A549 (cell line): ENCODE data around the gene TRMT61A. TPM values are rescaled to one million over a fixed set of nuclear protein-coding genes. Genes with fewer than 3 reads are reported as not detected.
A peak's percentile ranks its signal among the peaks of the same experiment; 100 is the strongest.

Experiments used
- ATAC-seq, 2 experiments: fragments of 200-7000 bp in 1 of 2; fragments of >200 bp in 1 of 2; cut with Nextera tagmentation in 1 of 2; cut with Tn5 transposase in 1 of 2; 3 replicates each; pipeline versions ENCODE4 v1.8.0 to v1.9.1; 2018 to 2020; ENCODE audit warnings: mild to moderate bottlenecking in 1 of 2, moderate library complexity in 1 of 2
- CTCF ChIA-PET: fragments of 300-600 bp; sonication (Branson Sonifier 250); formaldehyde crosslinking; extraction: SDS; loops from one replicate; lab custom pipeline; 2021; ENCODE audit warnings: antibody characterized with exemption, inconsistent platforms; lab: Yijun Ruan, JAX
- POLR2A ChIA-PET: fragments of 350-600 bp; formaldehyde crosslinking; extraction: SDS; loops from one replicate; lab custom pipeline; 2021; ENCODE audit warnings: antibody characterized with exemption, inconsistent platforms; lab: Yijun Ruan, JAX
- DNase-seq, 2 experiments: peaks; one replicate each; pipeline versions ENCODE4 v3.0.0 to v3.0.0-alpha.2; 2011 to 2016; ENCODE audit warnings: low read depth in 1 of 2, low spot score in 1 of 2
- FAIRE-seq: peaks from 2 replicates; lab custom pipeline; 2011; peaks lifted over from hg19 to GRCh38; lab: Jason Lieb, UNC
- H3K27ac ChIP-seq, 2 experiments: fragments of >200 bp; sonication (Bioruptor Twin); formaldehyde crosslinking; 3 replicates each; pipeline ENCODE4 v1.5.1; 2016 to 2017
- H3K4me1 ChIP-seq: fragments of >200 bp; sonication (Bioruptor Twin); formaldehyde crosslinking; 3 replicates; pipeline ENCODE4 v1.6.1; 2016
- H3K4me2 ChIP-seq: fragments of >200 bp; sonication (Bioruptor Twin); formaldehyde crosslinking; 3 replicates; pipeline ENCODE4 v1.6.1; 2016
- H3K4me3 ChIP-seq: fragments of >200 bp; sonication (Bioruptor Twin); formaldehyde crosslinking; 3 replicates; pipeline ENCODE4 v1.5.1; 2016
- H3K9me3 ChIP-seq: fragments of >200 bp; sonication (Bioruptor Twin); formaldehyde crosslinking; 3 replicates; pipeline ENCODE4 v1.6.1; 2016
- BCL3 ChIP-seq: fragments of >200 bp; sonication (Bioruptor Twin); formaldehyde crosslinking; IDR thresholded peaks from 3 replicates; pipeline ENCODE4 v1.6.1; 2016
- EHF ChIP-seq: fragments of 250-450 bp; sonication (Bioruptor Pico); IDR thresholded peaks from 2 replicates; pipeline ENCODE4 v1.5.0; 2020; ENCODE audit warnings: mild to moderate bottlenecking
- EHMT2 ChIP-seq: fragments of 200-600 bp; sonication (generic); IDR thresholded peaks from 2 replicates; pipeline ENCODE4 v1.6.1; 2016; ENCODE audit warnings: antibody characterized with exemption, low read depth, mild to moderate bottlenecking, moderate library complexity
- EP300 ChIP-seq, 2 experiments: fragments of >200 bp; sonication (Bioruptor Twin); formaldehyde crosslinking; IDR thresholded peaks; 2 replicates in 1 of 2; 3 replicates in 1 of 2; pipeline ENCODE4 v1.6.1; 2016 to 2017
- FOSB ChIP-seq: fragments of 250-450 bp; sonication (Bioruptor Pico); IDR thresholded peaks from 2 replicates; pipeline ENCODE4 v1.5.0; 2020; ENCODE audit warnings: mild to moderate bottlenecking, moderate library complexity
- GATA3 ChIP-seq: IDR thresholded peaks from 2 replicates; pipeline ENCODE4 v1.6.1; 2012; ENCODE audit warnings: borderline replicate concordance
- HEYL ChIP-seq: fragments of 250-450 bp; sonication (Bioruptor Pico); IDR thresholded peaks from 2 replicates; pipeline ENCODE4 v1.8.0; 2021; ENCODE audit warnings: mild to moderate bottlenecking, moderate library complexity
- HMGXB4 ChIP-seq: fragments of 250-450 bp; sonication (Bioruptor Pico); IDR thresholded peaks from 2 replicates; pipeline ENCODE4 v1.5.0; 2021; ENCODE audit warnings: mild to moderate bottlenecking, moderate library complexity, borderline replicate concordance
- HOXB5 ChIP-seq: fragments of 250-450 bp; sonication (Bioruptor Pico); IDR thresholded peaks from 2 replicates; pipeline ENCODE4 v1.5.0; 2020; ENCODE audit warnings: mild to moderate bottlenecking, moderate library complexity
- KDM1A ChIP-seq: fragments of 200-600 bp; sonication (generic); IDR thresholded peaks from 2 replicates; pipeline ENCODE4 v1.6.1; 2016; ENCODE audit warnings: low read depth, mild to moderate bottlenecking
- MAFK ChIP-seq: fragments of 450-650 bp; IDR thresholded peaks from 2 replicates; pipeline ENCODE4 v1.6.1; 2014; ENCODE audit not compliant: partially characterized antibody
- MAZ ChIP-seq: fragments of 150-350 bp; IDR thresholded peaks from 2 replicates; pipeline ENCODE4 v1.6.1; 2014; ENCODE audit warnings: antibody characterized with exemption, low read depth, low read length, borderline replicate concordance
- NFE2L2 ChIP-seq: fragments of 150-350 bp; conservative IDR thresholded peaks from 2 replicates; pipeline ENCODE4 v1.6.1; 2014; ENCODE audit warnings: low read length
- PHF8 ChIP-seq: fragments of 200-600 bp; sonication (generic); IDR thresholded peaks from 2 replicates; pipeline ENCODE4 v1.6.1; 2016; ENCODE audit warnings: low read depth, mild to moderate bottlenecking, antibody characterized with exemption, moderate library complexity, borderline replicate concordance
- POLR2A ChIP-seq: IDR thresholded peaks from 2 replicates; pipeline ENCODE4 v1.6.1; 2012; ENCODE audit warnings: mild to moderate bottlenecking, low read length
- RAD21 ChIP-seq, 2 experiments: fragments of >200 bp in 1 of 2; sonication (Bioruptor Twin) in 1 of 2; formaldehyde crosslinking in 1 of 2; IDR thresholded peaks in 1 of 2; conservative IDR thresholded peaks in 1 of 2; 2 replicates in 1 of 2; 3 replicates in 1 of 2; pipeline ENCODE4 v1.6.1; 2012 to 2018; ENCODE audit warnings: inconsistent platforms in 1 of 2
- RARB ChIP-seq: fragments of 250-450 bp; sonication (Bioruptor Pico); IDR thresholded peaks from 2 replicates; pipeline ENCODE4 v1.8.0; 2021; ENCODE audit warnings: mild to moderate bottlenecking, moderate library complexity
- RFX5 ChIP-seq: fragments of 450-650 bp; IDR thresholded peaks from 2 replicates; pipeline ENCODE4 v1.7.1; 2014; ENCODE audit warnings: antibody characterized with exemption, mild to moderate bottlenecking, moderate library complexity
- SMC3 ChIP-seq: fragments of >200 bp; sonication (Bioruptor Twin); formaldehyde crosslinking; IDR thresholded peaks from 3 replicates; pipeline ENCODE4 v1.6.1; 2018; ENCODE audit warnings: inconsistent platforms
- SREBF2 ChIP-seq: fragments of 450-650 bp; IDR thresholded peaks from 2 replicates; pipeline ENCODE4 v1.6.1; 2014; ENCODE audit warnings: mild to moderate bottlenecking, moderate library complexity
- WGBS: methylation state at CpG from one replicate; pipeline ENCODE4 v1.1.6; 2017; ENCODE audit errors: missing lambda C conversion rate; 5-methylcytosine and 5-hydroxymethylcytosine counted together
- polyA plus RNA-seq, 4 experiments: library from polyadenylated mRNA; depleted of rRNA in 3 of 4; stranded (reverse); fragments of >200 nt; fragmentation: RNase III in 1 of 4; extraction: RNeasy Plus Mini Kit Qiagen cat#74134 plus additional on column Dnase treatment in 1 of 4; gene quantifications; 2 replicates in 3 of 4; 3 replicates in 1 of 4; pipeline ENCODE4 v1.2.3, GENCODE V29; 2011 to 2017
- TF ChIP-seq, protein P1 (sequence below): IDR thresholded peaks from 2 replicates; pipeline ENCODE4 v1.6.1; 2012
- TF ChIP-seq, protein P2 (sequence below): fragments of 150-350 bp; IDR thresholded peaks from 2 replicates; pipeline ENCODE4 v1.6.1; 2014; ENCODE audit warnings: low read depth, mild to moderate bottlenecking, low read length

Gene TRMT61A
- polyA plus RNA-seq, 2 of the 4 experiments (the other 2 are of a cell fraction), result 8.3 to 19.4 TPM

DNA sequence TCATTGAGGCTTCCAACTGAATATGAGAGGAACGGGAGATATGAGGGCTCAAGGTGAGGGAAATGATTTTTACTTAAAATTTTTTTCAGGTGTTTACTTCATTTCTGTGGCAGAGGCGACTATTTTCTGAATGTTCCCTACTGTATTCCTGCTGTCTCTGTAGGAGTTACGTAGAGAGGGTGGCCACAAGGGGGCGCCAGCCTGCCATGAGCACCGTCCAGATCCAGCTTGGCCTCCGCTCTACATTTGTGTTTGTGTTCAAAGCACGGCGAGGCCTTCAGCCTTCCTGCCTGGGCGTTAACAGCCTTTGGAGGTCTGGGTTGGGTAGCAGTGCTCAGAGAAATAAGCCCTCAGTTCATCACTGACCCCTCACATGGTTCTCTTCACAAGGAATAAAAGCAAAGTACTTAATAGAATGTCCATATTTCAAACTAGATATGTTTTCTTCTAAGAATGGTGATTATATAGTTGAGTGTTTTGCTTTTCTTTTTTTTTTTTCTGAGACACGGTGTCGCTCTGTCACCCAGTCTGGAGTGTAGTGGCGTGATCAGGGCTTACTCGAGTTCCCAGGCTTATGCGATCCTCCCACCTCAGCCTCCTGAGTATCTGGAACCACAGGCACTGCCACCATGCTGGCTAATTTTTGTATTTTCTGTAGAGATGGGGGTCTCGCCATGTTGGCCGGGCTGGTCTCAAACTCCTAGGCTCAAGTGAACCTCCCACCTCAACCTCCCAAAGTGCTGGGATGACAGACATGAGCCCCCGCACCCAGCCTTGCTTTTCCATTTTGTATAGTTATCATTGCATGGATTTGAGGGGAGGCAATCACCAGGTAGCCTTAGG lies 28.6 kb upstream of the TRMT61A start (continued):
- TF ChIP-seq PHF8 (no peak), EHF (CRISPR knock-in tag) (no peak), SMC3 (peak; percentile 60), RAD21 (conservative IDR thresholded peaks at IDR 0.05 in 1 of 2, IDR thresholded peaks at IDR 0.05 in 1 of 2) (peak; percentile 55 to 63), KDM1A (no peak)

- no peak overlapping the region for H3K27ac ChIP-seq
- ChIA-PET POLR2A (no interaction called here), CTCF (interaction anchor here (1.2 to 10.5 kb wide), 5 partner anchors 10 to 427 kb away, joined by 3 to 97 read pairs (median 45); partner anchors contain the start of gene CKB)
- no peak overlapping the region for H3K4me3 ChIP-seq
- 0 out of 3 replicates have a peak, but pooled peaks cover 2% of the 10 kb centered on the region for H3K4me1 ChIP-seq
- DNase-seq, result no peak
- no peak overlapping the region for H3K4me2 ChIP-seq
- no peak for FAIRE-seq
- TF ChIP-seq RFX5 (no peak), HOXB5 (CRISPR knock-in tag) (no peak), NFE2L2 (no peak), HMGXB4 (CRISPR knock-in tag) (no peak), EHMT2 (no peak), SREBF2 (no peak)
- TF ChIP-seq, protein P1, sequence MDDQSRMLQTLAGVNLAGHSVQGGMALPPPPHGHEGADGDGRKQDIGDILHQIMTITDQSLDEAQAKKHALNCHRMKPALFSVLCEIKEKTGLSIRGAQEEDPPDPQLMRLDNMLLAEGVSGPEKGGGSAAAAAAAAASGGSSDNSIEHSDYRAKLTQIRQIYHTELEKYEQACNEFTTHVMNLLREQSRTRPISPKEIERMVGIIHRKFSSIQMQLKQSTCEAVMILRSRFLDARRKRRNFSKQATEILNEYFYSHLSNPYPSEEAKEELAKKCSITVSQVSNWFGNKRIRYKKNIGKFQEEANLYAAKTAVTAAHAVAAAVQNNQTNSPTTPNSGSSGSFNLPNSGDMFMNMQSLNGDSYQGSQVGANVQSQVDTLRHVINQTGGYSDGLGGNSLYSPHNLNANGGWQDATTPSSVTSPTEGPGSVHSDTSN, result no peak
- TF ChIP-seq, protein P2, sequence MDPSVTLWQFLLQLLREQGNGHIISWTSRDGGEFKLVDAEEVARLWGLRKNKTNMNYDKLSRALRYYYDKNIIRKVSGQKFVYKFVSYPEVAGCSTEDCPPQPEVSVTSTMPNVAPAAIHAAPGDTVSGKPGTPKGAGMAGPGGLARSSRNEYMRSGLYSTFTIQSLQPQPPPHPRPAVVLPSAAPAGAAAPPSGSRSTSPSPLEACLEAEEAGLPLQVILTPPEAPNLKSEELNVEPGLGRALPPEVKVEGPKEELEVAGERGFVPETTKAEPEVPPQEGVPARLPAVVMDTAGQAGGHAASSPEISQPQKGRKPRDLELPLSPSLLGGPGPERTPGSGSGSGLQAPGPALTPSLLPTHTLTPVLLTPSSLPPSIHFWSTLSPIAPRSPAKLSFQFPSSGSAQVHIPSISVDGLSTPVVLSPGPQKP, result no peak
- 90% methylated on average over 11 of the region's 11 CpGs for WGBS
- no peak for ATAC-seq
- H3K9me3 ChIP-seq, result no peaks in the 10 kb centered on the region
These were observed 27.7 kb upstream of the TRMT61A start for GRCh38 chr14:103501041-103501870.

DNA sequence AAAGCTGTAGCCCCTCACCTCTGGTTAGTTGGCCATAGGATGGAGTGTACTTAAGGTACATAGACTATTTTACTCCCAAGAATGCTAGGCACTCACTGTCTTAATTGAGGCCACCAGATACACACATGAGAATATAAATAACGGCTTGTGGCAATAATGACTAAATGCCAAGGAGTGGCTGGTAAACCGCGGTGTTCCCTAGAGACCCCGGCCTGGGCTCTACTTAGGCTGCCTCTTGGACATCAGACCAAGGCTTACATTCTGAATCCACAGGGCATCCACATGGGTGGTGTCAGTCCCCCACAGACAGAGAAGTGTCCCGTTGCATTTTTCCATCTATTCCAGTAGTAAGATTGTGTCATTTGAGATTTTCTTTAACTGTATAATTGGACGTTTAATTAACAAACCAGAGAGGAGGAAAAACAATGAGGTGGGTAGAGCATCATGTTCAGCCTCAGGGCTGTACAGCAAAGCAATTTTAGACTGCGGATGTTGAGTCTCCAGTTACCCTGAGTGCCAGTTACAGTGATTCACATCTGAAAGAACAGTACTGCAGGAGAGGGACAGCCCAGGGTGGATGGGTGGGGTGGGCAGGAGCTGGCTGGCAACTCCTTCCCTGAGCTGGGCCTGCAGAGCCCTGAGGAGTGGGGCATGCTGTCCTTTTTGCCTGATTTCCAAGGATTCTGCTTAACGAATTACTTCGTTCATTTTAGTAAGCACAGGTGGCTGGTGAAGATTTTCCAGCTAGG lies 26.9 kb upstream of the TRMT61A start:
- H3K4me1 ChIP-seq, result 0 out of 3 replicates have a peak, but pooled peaks cover 2% of the 10 kb centered on the region
- ATAC-seq (no peak), DNase-seq (no peak), FAIRE-seq (no peak)
- no peak overlapping the region for H3K4me3 ChIP-seq
- H3K4me2 ChIP-seq, result no peak overlapping the region
- ChIA-PET POLR2A (no interaction called here), CTCF (interaction anchor here (1.4 to 10.5 kb wide), 5 partner anchors 8 to 45 kb away, joined by 3 to 97 read pairs (median 27); partner anchors contain the start of gene CKB)
- WGBS, result 90% methylated on average over 9 of the region's 9 CpGs
- no peak overlapping the region for H3K27ac ChIP-seq
- H3K9me3 ChIP-seq, result no peaks in the 10 kb centered on the region
- TF ChIP-seq FOSB (CRISPR knock-in tag) (no peak), SREBF2 (no peak), HEYL (CRISPR knock-in tag) (no peak), EP300 (IDR thresholded peaks at IDR 0.05) (no peak), HMGXB4 (CRISPR knock-in tag) (no peak), BCL3 (no peak), MAZ (no peak), POLR2A (no peak), MAFK (no peak), GATA3 (no peak), RARB (CRISPR knock-in tag) (no peak)
- TF ChIP-seq, protein P2, result no peak
